ENCODE measurements around the gene KRT8. TPM values are rescaled to one million over a fixed set of nuclear protein-coding genes. Genes with fewer than 3 reads are reported as not detected.
A peak's percentile ranks its signal among the peaks of the same experiment; 100 is the strongest.

The KRT8 gene
- total and polyA plus RNA-seq, 2 of the 13 experiments (the other 11 are each of a cell fraction or from before 2014, with no cell fraction given): 498 to 718 TPM

DNA sequence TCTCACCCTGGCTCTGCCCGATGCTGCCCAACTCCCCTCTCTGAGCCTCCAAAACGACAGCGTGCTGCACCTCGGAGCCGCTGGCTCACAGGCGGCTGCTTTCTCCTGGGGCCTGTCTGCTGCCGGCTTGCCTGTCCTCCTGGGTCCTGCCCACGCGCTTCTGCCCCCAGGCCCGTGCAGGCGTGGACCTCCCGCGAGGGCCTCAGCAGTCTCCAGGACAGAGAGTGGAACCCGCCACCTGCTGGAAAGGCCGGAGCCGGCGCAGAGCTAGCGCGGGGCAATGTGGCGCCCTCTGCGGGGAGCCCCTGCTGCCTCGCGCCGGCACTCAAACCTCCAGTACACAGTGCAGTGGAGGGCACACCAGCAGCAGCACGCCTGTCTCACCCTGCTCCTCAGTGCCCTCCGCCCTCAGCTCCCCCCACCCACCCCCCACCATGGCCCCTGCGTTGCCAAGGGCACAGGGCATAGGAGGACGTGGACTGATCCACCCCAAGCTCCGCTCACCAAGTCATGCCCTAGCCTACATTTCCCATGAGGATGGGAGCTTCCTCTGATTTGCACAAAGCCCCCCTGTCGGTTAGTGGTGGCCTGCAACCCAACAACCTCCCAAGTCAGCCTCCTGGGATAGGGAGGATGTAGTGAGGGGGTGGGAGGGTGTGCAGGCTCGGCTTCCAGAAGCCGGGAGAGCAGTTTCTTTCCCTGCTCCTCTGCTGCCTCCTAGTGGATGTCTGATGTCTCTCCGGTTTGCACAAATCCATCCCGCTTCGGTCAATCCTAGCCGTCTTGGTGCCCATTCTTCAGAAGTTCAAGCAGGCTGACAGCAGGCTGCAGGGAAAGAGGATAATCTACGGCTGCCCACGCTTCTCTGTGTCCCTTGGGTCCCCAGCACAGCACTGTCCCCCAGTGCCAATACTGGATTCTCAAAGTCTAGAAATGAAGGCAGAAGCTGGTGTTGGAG is 25.2 kb downstream of the KRT8 start (continued):
- TF ChIP-seq, protein P1, sequence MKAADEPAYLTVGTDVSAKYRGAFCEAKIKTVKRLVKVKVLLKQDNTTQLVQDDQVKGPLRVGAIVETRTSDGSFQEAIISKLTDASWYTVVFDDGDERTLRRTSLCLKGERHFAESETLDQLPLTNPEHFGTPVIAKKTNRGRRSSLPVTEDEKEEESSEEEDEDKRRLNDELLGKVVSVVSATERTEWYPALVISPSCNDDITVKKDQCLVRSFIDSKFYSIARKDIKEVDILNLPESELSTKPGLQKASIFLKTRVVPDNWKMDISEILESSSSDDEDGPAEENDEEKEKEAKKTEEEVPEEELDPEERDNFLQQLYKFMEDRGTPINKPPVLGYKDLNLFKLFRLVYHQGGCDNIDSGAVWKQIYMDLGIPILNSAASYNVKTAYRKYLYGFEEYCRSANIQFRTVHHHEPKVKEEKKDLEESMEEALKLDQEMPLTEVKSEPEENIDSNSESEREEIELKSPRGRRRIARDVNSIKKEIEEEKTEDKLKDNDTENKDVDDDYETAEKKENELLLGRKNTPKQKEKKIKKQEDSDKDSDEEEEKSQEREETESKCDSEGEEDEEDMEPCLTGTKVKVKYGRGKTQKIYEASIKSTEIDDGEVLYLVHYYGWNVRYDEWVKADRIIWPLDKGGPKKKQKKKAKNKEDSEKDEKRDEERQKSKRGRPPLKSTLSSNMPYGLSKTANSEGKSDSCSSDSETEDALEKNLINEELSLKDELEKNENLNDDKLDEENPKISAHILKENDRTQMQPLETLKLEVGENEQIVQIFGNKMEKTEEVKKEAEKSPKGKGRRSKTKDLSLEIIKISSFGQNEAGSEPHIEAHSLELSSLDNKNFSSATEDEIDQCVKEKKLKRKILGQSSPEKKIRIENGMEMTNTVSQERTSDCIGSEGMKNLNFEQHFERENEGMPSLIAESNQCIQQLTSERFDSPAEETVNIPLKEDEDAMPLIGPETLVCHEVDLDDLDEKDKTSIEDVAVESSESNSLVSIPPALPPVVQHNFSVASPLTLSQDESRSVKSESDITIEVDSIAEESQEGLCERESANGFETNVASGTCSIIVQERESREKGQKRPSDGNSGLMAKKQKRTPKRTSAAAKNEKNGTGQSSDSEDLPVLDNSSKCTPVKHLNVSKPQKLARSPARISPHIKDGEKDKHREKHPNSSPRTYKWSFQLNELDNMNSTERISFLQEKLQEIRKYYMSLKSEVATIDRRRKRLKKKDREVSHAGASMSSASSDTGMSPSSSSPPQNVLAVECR (CRISPR knock-in tag; IDR thresholded peaks at IDR 0.05; ENCODE audit: borderline replicate concordance): peak; percentile 30; the same call in 1 of the 2 replicates
- TF ChIP-seq ZNF24 (IDR thresholded peaks at IDR 0.05) (no peak), ZBTB7A (CRISPR knock-in tag; IDR thresholded peaks at IDR 0.05) (no peak), ZZZ3 (CRISPR knock-in tag; IDR thresholded peaks at IDR 0.05; ENCODE audit: borderline replicate concordance) (0 out of 2 replicates have a peak, but pooled peaks have one; percentile 22), FOXK1 (CRISPR knock-in tag; IDR thresholded peaks at IDR 0.05; ENCODE audit: borderline replicate concordance, low read depth) (no peak), WIZ (CRISPR knock-in tag; IDR thresholded peaks at IDR 0.05) (no peak), HNRNPL (IDR thresholded peaks at IDR 0.05; ENCODE audit: low read depth, low read length) (0 out of 2 replicates have a peak, but pooled peaks have one; percentile 39), ZNF3 (CRISPR knock-in tag; IDR thresholded peaks at IDR 0.05) (no peak), GLI4 (CRISPR knock-in tag; IDR thresholded peaks at IDR 0.05; ENCODE audit: borderline replicate concordance) (no peak), SMAD9 (CRISPR knock-in tag; IDR thresholded peaks at IDR 0.05) (no peak), BCL6 (CRISPR knock-in tag; IDR thresholded peaks at IDR 0.05) (peak; percentile 41; the same call in 1 of the 2 replicates), FOXA1 (IDR thresholded peaks at IDR 0.05) (no peak), FOXA1 (CRISPR knock-in tag; IDR thresholded peaks at IDR 0.05) (0 out of 2 replicates have a peak, but pooled peaks have one; percentile 6), KLF16 (CRISPR knock-in tag; IDR thresholded peaks at IDR 0.05) (no peak), SP1 (IDR thresholded peaks at IDR 0.05) (no peak), SP1 (CRISPR knock-in tag; IDR thresholded peaks at IDR 0.05) (no peak), ZFP62 (CRISPR knock-in tag; IDR thresholded peaks at IDR 0.05) (no peak), HNF4A (CRISPR knock-in tag; IDR thresholded peaks at IDR 0.05) (no peak), AKAP8 (CRISPR knock-in tag; IDR thresholded peaks at IDR 0.05) (no peak)
- TF ChIP-seq, protein P2, sequence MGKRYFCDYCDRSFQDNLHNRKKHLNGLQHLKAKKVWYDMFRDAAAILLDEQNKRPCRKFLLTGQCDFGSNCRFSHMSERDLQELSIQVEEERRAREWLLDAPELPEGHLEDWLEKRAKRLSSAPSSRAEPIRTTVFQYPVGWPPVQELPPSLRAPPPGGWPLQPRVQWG (CRISPR knock-in tag; IDR thresholded peaks at IDR 0.05; ENCODE audit: borderline replicate concordance, low read depth): no peak
- TF ChIP-seq, protein P3, sequence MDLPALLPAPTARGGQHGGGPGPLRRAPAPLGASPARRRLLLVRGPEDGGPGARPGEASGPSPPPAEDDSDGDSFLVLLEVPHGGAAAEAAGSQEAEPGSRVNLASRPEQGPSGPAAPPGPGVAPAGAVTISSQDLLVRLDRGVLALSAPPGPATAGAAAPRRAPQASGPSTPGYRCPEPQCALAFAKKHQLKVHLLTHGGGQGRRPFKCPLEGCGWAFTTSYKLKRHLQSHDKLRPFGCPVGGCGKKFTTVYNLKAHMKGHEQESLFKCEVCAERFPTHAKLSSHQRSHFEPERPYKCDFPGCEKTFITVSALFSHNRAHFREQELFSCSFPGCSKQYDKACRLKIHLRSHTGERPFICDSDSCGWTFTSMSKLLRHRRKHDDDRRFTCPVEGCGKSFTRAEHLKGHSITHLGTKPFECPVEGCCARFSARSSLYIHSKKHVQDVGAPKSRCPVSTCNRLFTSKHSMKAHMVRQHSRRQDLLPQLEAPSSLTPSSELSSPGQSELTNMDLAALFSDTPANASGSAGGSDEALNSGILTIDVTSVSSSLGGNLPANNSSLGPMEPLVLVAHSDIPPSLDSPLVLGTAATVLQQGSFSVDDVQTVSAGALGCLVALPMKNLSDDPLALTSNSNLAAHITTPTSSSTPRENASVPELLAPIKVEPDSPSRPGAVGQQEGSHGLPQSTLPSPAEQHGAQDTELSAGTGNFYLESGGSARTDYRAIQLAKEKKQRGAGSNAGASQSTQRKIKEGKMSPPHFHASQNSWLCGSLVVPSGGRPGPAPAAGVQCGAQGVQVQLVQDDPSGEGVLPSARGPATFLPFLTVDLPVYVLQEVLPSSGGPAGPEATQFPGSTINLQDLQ (CRISPR knock-in tag; IDR thresholded peaks at IDR 0.05): no peak
- TF ChIP-seq, protein P4, sequence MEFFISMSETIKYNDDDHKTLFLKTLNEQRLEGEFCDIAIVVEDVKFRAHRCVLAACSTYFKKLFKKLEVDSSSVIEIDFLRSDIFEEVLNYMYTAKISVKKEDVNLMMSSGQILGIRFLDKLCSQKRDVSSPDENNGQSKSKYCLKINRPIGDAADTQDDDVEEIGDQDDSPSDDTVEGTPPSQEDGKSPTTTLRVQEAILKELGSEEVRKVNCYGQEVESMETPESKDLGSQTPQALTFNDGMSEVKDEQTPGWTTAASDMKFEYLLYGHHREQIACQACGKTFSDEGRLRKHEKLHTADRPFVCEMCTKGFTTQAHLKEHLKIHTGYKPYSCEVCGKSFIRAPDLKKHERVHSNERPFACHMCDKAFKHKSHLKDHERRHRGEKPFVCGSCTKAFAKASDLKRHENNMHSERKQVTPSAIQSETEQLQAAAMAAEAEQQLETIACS (CRISPR knock-in tag; IDR thresholded peaks at IDR 0.05): no peak
